HG03558 (cell line): Measurements from ENCODE around the gene CYP46A1.

Experiments used
- ATAC-seq: cut with Tn5 transposase; IDR thresholded peaks from one replicate; pipeline ENCODE4 v1.9.1; 2021; ENCODE audit warnings: moderate number of reproducible peaks; ENCODE audit not compliant: unreplicated experiment; ENCODE audit errors: extremely low read depth

CYP46A1 gene

DNA sequence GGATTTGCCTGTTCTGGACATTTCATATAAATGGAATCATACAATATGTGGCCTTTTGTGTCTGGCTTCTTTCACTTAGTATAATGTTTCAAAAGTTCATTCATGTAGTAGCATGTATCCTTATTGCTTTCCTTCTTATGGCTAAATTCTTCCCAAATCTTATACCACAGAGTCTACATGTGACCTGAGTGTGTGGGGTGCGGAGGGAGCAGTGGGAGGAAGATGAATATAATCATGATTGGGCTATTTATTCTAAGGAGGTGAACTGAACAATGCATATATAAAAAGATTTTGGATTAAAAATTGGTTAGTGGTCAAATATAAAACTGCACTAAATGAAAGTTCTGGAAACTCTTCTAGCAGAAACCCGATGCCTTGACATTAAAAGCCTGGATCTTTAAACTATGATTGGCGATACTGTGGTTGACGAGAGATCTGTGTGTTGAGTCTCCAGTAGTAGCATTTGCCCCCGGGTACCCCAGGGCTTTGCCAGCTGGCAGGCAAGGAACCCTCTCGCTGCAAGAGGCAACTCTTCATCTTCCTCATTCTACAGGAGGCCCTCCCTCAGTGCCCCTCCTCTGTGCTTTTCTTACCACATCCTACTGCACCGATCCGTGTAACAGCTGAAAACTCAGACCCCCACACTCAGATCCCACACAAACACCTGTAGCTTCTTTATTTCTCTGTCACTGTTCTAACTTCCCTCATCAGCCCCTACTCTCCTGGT lies 2.6 kb downstream of the CYP46A1 start:
- ATAC-seq, result no peak

DNA sequence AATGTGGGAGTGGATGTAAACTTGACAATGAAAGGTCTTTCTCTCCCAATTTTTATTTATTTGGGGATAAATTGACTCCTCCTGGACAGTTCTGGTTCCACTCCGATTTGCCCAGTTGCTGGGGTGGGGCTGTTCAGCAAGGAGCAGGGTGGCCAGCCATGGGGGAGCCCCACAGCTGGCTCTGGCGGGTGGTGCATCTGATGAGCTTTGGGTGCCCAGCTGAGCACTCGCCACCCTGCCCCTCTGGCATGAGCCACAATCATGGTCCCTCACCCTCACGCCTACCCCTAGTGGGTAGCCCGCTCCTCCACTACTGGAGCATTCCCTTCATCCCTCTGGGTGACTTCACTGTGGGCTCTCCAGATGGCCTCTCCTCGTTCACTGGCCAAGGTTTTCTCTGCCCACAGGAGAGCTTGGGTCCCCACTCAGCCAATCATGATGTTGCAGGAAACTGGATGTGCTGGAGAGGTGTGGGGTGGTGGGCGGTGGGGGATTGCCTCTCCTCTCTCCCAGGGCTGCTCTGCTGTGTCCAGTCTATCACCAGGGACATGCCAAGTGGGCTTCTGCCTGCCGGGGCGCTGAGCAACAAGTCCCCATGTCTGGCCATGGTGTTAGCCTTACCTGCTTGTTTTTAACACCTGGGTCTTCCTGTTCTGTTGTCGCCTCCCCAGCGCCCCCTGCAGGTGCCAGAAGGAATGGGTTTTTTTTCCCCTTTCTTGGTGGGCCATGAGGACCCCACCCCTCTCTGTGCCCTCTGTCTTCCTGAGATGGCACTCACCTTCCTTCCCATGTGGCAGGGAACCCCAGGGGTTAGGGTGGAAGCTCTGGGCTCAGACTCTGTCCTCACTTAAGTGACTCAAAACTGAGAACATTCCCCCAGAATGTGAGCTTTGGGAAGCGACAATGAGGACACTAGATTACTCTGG lies 3.4 kb downstream of the CYP46A1 start:
- ATAC-seq, result no peak

DNA sequence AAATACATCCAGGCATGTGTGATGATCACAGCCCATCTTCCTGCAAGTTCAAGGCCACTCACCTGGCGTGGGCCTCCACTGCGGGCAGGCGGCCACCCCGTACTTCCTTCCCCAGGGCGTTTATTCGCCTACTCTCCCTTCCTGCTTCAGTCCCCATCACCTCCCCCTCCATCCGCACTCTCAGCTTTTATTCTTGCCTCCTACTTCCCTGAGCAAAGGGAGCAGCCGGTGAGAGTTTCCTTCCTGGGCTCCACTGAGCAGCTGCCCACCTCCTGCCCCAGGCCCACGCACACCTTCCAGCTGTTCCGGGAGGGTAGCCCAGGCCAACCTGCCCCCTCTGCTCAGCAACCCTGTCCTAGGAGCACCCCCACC lies 4.1 kb downstream of the CYP46A1 start:
- ATAC-seq, result no peak

DNA sequence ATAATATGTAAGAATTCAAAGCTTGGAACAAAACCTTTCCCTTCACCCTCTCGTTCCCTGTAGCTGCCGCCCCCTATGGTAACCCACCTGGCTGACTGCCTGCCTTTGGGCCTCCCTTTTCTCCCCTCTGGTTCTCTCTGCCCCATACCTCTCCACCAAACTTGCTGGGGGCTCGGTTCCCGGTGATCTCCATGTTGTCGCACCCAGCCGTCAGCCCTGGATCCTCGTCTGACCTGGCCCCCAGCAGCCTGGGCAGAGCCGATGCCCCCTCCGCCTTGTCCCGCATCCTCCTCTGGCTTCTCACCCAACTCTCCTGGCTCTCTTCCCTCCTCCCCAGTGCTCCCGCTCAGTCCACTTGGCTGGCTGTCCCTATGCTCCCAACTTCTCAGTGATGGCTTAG lies 4.5 kb downstream of the CYP46A1 start:
- ATAC-seq, result no peak

DNA sequence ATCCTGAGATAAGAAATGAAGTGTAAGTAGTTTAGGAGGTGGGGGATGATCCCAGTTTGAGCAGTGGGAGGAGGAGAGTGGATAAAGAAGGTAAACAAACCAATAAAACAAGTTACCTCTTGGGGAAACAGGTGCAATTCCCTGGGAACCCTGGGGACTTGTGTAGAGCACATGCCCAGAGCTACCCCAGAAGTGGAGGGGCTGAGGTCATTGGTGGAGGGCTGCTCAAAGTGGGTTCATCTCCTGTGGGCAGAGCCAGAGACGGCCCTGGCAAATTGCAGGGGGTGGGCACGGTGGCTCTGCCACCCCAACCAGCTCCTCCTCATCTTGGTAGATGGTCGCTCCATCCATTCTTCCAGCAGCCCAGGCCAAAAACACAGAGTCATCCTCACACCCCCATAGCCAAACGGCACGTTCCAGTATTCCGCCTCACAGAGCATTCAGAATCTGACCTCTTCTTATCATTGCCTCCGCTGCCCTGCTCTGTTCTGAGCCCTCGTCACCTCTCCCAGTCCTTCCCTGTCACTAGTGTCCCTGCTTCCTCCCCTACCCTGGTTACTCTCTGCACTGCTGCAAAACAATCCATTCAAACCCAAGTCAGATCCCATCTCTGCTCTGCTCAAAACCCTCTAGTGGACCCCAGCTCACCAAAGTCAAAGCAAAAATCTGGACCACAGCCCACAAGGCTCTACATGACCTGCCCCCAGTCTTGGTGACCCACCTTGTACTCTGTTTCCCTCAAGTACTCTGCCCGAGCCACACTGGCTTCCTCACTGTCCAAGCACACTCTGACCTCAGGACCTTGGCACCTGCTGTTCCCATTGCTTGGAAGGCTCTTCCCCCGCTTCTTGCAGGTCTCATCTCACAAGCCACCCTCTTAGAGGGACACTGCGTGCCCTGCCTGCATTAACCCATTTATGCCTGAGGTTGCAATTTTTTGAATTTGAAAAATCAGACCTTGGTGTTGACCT lies 5.5 kb downstream of the CYP46A1 start:
- ATAC-seq, result no peak

GRCh38 chr14:99690636-99691035 lies 6.5 kb downstream of the CYP46A1 start:
- ATAC-seq, result no peak

- ATAC-seq, result no peak
Observed at GRCh38 chr14:99691111-99691885, 7.2 kb downstream of the CYP46A1 start.

DNA sequence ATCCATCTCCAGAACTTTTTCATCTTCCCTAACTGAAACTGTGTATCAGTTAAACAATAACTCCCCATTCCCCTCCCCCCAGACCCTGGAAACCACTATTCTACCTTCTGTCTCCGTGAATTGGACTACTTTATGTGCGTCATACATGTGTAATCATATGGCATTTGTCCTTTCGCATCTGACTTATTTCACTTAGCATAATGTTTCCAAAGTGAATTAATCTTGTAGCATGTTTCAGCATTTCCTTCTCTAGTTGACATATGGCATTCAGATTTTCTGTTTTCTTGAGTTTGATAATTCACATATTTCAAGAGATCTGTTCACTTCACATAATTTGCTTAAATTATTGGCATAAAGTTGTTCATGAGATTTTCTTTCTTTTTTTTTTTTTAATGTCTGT lies 9.8 kb downstream of the CYP46A1 start:
- ATAC-seq, result no peak

DNA sequence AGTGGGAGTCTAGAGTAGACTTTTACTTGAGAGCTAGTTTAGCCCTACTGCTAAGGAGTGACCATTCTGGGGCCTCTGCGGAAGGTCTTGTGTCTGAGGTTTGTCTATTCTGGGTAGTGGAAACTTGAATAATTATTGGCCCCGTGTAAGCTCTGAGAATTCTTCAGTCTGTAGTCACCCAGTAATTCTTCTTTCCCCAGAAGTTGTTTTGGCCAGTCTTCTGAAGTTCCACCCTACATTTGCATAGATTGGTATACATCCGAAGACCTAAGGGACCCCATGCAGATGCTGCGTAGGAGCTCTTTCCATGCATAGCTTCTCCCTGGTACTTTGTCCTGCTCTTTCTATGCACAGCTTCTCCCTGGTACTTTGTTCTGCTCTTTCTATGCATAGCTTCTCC lies 12.8 kb downstream of the CYP46A1 start:
- ATAC-seq, result no peak

DNA sequence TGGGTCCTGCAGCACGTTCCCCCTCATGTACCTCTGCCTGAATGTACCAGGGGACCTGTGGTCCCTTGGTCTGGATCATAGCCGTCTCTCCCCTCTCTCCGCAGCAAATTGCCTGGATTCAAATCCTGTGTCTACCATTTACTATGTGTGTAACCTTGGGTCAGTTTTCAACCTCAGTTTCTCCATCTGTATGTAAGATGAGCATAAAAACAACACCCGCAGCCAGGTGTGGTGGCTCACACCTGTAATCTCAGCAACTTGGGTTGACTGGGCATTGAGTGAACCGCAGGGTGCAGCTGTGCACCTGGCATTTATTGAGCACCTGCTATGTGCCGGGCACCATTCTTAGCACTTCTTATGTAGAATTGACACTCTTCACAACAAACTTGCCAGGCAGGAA lies 14.1 kb downstream of the CYP46A1 start:
- ATAC-seq, result no peak

DNA sequence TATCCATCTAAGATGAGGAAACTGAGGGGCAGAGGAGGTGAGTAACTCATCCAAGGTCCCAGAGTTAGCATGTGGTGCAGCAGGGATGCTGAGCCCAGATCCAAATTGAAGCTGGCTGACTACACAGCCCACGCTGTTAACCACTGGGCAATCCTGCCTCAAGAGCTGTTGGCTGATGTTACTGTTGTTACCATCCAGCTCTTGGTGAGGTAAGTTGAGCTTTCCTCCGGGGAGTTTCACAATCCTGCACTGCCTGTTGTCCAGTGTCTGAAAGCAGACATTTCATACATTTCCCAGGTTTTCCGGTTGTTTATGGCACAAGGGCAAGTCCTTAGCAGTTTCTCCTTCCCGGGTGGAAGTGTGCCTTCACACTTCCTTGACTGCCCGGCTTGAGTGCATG lies 14.5 kb downstream of the CYP46A1 start:
- no peak for ATAC-seq

DNA sequence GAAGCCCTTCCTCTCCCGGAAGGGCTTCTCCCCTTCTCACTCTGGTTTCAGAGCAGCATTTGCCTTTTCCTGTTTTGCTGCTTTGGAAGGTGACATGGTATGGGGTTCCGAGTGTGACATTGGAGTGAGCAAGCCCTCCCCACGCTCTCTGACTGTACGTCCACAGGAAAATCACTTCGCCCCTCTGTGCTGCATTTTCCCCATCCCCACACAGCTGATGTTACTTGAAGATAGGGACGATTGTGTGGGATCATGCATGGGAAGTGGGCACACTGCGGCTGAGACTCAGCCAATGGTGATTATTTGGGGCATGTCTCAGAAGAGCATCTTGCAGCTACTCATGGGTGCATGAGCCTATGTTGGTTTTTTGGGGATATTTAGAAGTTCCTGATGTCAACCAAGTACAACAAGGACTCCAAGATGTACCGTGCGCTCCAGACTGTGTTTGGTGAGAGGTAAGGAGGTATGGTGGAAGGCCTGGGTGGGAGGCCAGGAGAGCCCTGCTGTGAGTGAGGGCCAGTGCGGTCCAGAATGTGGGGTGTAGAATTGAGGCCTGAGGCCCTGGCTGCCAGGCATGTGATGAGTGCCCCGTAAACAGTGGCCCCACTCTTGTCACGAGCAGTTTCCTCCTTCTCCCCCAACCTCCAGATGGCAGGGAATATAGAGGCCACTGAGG lies 15.1 kb downstream of the CYP46A1 start:
- no peak for ATAC-seq

DNA sequence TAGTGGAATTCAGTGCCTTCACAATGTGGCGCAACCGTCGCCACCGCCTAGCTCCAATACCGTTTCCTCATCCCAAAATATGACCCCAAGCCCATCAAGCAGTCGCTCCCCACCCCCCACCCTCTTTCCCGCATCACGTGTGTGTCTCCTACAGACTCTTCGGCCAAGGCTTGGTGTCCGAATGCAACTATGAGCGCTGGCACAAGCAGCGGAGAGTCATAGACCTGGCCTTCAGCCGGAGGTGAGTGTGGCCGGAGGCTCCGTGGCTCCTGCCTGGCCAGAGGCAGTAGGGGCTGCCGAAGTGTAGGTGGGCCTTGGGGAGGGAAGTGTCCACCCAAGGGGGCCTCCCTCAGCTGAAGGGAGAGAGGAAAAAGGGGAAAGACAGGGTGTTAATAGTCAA lies 15.8 kb downstream of the CYP46A1 start:
- no peak for ATAC-seq

- ATAC-seq, result no peak
Observed at GRCh38 chr14:99700379-99700778, 16.3 kb downstream of the CYP46A1 start.

DNA sequence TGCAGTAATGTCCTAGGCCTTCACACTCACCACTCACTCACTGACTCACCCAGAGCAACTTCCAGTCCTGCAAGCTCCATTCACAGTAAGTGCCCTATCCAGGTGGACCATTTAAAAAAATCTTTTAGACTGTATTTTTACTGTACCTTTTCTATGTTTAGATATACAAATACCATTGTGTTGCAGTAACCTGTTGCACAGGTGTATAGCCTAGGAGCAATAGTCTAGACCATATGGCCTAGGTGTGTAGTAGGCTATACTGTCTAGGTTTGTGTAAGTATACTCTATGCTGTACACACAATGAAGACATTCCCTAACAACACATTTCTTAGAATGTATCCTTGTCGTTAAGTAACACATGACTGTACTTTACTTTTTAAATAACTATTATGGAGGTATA lies 17.2 kb downstream of the CYP46A1 start:
- no peak for ATAC-seq

DNA sequence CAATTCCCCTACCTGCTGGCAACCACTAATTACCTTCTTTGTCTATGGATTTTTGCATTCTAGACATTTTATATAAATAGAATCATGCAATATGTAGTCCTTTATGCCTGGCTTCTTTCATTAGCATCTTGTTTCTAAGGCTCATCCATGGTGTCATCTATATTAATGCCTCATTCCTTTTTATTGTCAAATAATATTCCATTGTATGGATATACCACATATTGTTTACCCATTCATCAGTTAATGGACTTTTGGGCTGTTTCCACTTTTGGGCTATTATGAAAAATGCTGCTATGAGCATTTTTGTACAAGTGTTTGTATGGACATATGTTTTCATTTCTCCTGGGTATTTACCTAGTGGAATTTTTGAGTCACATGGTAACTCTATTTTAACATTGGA lies 18.0 kb downstream of the CYP46A1 start:
- ATAC-seq, result no peak

- no peak for ATAC-seq
Observed at GRCh38 chr14:99703381-99703780, 19.3 kb downstream of the CYP46A1 start.

- ATAC-seq, result no peak
Observed at GRCh38 chr14:99704037-99704436, 19.9 kb downstream of the CYP46A1 start.
